GM20431 (cell line): ENCODE data around the gene SNAP29.

Source experiments
- in situ Hi-C: fragments of 300-500 bp; cut with MseI, MboI; formaldehyde crosslinking; loops from one replicate; pipeline ENCODE4 v1.15.0; 2020; ENCODE audit warnings: low sequenced_read_pairs; ENCODE audit not compliant: unreplicated experiment

Gene SNAP29

DNA sequence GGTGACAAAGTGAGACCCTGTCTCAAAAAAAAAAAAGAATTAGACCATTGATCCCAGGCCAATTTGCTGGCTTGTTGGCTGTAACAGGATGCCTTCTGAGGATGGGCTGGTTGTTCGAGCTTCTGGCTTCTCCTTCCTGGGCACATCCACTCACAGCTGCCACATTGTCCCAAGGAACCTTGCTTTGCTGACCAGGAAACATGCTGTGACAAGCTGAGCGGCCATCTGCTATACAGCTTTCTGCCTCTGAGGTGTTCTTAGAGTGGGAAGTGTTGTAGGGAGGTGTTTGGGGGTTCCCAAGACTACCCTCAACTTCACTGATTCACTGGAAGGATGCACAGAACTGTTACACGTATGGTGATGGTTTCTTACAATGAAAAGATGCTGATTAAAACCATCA is 6.5 kb downstream of the SNAP29 start:
- in situ Hi-C loops: no loop called here

DNA sequence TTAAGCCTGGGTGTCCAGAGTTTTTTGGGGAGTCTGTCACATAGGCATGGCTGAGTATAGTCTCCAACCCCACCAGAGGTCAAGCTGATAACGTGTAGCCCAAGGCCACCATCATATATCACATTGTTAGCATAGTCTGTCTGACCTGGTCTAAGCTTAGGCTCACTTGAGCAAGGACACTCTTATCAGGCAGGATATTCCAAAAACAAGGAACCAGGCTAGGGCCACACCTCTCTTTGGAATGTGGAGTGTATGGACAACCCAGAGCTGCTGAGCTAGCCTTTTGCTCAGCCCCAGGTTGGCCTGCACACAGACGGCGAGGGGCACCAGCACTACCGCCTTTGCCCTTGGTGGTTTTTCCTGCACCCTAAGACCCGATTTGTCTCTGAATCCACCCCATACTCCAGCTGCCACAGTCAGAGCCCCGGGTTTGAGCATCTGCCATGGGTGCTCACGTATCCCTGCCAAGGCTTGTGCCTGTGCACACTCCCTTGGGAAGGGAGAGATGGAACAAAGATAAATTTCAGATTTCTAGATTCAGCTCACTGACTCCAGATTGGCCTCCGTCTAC is 7.2 kb downstream of the SNAP29 start:
- in situ Hi-C loops: no loop called here

DNA sequence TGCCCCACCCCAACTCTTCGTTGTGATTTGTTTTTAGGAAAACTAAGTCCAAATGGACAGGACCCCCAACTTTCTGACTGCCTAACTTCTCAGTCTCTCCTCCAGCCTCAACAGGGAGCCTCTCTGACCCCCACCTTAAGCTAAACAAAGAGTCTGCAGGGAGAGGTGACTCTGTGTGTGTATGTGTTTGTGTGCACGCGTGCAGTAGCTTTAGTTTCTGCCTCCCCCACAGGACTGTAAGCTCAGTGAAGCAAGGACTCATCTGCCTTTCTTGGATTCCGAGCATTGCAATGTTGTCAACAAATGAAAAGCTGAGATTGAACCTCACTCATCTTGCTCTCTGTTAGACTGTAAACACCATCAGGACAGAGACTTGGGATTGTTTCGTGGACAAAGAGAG is 7.9 kb downstream of the SNAP29 start:
- in situ Hi-C loops: no loop called here

DNA sequence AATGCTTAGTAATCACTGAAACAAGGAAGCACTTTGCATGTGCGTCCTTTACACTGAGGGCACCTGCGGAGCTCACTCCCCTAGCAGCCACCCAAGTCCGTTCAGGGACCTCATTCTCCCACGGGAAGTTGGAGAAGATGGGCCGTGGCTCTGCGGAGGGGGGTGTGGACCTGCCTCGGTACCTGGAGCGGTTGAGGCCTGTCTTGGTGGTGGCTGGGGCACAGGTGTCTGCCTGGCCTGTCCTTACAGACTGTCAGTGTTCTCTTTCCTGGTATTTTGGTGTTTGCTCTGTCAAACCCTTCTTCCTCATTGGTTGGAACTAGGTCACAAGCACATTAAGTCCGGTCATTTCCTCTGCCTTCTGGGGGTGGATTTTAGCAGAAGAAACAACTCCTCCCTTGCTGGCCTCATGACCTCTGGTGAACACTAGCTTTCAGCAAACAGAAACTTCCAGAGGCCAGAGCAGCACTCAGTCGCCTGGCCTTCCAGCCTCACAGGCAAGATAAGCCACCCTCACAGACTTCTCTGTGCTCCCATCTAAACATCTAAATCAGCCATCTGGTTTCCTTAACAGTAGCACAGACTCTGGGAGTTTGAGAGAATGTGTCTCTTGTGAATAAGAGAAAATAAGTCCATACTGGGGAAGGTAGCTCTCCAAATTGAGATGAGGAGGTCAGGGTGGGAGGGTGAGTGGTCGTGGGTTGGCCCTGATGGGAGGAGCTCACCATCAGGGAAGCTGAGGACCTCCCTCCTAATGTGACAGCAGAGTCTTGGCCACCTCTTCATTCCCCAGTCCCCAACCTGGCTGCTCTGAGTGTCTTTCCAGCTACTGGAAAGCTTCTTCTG is 8.6 kb downstream of the SNAP29 start:
- in situ Hi-C loops: no loop called here

DNA sequence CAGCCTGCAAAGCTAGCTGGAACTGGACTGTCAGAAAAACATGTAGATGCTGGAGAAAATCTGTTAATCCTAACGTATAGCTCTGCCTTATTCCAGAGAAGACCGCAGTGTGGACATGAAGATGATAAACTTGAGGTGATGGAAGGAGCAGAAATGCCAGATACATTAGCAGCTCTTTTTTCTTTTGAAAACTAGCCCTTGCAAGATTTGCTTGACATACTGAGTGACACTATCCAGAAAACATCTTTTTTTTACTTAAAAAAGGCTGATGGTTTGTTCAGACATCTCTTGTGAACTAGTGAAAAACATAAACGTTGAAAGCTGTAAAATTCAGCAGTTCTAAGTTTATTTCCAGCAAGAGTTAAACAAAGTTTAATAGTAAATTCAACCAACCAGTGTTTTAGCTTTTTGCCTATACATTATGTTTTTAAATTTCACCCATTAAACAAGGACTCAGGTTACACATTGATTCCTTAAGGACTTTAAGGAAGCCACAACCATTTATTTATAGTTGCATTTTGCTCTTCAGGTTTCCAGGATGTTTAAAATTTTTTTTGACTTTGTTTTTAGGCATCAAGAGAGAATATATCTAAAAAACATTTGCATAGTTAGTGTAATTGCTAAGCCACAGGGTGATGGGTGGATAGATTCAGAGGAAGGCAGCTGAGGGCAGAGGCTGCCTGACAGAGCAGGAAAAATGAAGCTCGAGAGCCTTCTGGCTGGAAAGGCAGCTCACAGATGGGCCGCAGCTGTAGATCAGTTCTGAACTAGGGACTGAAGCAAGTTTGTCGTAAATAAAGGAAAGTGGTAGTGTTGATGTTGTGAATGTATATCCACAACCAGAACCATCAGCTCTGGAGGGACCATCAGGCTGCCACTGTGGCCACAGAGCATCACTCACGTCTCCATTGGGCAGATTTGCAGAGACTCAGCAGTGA is 9.5 kb downstream of the SNAP29 start:
- in situ Hi-C loops: no loop called here

DNA sequence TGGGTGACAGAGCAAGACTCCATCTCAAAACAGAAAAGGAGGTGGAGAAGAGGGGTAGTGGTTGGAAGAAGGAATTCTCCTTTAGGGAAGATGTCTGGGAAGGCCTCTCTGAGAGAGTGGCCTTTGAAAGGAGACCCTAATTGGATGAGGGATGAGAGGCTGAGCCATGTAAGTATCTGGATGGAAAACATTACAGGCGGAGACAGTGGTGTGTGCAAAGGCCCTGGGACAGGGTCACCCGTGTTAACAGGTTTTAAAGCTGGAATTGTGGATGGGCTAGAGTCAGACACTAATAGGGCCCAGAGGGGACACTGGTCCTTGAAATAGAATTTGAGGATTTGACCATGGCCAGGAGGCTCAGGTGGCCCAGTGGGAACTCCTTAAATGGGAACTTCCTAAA is 10.4 kb downstream of the SNAP29 start:
- in situ Hi-C loops: no loop called here

DNA sequence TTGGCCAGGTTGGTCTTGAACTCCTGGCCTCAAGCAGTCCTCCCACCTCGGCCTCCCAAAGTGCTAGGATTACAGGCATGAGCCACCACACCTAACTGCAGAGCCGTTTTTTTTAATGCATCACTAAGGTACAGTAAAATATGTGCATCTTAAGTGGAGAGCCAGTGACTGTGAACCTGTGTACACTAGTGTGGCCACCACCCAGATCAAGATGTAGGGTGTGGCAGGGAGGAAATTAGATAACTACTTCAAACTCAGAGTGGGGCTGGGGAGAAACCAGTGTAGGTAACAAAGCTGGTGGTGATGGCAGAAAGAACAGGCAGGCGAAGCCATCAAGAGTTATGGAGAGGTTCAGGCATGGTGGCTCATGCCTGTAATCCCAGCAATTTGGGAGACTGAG is 14.4 kb downstream of the SNAP29 start:
- in situ Hi-C loops: no loop called here

DNA sequence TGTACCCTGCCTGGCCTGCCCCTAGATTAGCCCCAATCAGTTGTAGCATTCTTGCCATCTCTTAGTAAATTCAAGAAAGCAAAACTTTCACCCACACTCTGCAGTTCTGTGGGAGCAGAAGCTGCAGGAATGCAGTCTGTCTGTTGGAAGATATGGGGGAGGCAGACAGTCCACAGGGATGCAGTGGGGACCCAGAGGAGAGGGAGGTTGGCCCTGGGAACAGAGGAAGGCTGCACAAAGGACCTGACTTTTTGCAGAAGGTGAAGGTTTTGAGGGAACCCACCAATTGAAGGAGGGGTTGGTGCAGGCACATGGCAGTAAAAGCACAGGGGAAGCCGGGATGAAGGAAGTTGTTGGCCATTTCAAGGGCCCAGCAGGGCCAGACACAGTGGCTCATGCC is 16.5 kb downstream of the SNAP29 start:
- in situ Hi-C loops: no loop called here

DNA sequence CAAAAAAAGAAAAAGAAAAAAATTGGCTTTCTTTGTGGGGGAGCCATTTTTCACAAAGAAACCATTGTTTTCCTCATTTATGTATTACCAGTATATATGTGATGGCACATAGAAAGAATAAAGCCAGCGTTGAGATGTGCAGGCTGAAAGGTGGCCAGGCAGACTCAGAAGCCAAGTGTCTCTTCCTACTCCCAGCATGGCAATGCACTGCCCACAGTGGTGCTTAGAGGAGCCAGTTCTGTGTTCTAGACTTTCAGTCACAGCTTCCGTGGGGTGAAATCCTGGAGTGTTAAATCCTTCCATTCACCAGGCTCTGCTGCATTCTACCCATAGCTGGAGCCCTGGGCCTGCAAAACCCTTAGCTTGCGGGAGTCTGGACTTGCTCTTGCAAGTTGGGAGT is 18.9 kb downstream of the SNAP29 start:
- in situ Hi-C loops: no loop called here

DNA sequence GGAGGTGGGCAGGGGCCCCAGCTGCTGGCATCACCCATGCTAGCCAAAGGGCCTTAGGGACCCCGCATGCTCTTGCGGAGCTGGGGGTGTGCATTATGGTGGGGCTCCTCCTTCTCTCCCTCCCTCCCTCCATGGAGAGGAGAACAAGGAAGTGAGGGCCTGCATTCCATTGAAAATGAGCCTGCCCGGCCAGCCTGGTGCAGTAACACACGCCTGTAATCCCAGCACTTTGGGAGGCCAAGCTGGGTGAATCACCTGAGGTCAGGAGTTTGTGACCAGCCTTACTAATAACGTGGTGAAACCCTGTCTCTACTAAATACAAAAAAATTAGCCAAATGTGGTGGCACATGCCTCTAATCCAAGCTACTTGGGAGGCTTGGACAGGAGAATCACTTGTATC is 22.4 kb downstream of the SNAP29 start:
- in situ Hi-C loops: no loop called here

DNA sequence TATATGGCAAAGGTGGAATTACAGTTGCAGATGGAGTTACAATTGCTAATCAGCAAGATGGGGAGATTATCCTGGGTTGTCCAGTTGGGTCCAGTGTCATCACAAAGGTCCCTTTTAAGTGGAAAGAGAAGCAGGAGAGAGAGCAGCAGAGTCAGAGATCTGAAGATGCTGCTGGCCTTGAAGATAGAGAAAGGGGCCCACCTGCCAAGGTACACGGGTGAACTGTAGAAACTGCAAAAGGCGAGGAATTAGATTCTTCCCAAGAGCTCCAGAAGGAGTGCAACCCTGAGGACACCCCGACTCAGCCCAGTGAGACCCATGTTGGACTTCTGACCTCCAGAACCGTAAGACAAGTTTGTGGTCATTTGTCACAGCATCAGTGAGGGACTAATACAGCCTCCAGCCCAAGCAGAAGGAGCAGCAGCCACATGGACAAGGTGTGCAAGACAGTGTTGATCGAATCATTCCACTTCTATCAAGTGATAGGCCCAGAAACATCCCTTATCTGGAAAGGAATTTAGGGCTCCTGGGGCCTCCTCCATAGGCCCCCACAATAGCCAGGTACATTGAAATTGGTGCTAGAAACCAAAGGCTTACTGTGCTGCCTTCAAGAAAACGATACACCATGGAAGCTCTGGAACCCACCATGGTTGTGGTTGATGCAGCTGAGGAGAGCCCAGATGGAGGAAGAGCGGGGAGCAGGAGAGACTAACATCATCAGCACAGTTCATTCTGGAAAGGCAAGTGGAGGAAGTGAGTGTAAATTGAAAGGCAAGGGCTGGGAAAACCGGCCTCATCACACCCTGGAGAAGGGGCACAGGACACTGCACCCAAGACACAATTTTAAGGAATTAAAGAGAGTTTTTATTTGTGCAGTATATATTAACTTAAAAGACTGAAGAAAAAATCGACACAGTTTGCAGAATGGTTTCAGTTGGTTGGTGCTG is 23.3 kb downstream of the SNAP29 start:
- in situ Hi-C loops: no loop called here

DNA sequence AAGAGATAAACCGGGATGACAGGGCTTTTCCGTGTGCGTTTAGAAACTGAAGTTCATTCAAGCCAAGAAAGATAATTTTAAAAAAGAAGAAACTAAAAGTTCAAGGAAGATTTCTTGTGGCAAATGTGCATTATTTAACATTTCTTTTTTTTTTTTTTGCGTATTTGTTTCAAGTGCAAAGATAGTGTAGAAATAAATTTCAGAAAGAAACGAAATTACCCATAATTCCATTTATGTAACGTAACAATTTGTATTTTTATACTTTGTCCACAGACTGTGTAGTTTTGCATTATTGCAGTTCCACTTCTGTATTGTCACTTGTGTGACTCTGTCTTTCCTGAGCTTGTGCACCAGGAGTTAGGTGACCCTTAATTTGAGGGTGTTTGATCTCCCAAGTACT is 24.0 kb downstream of the SNAP29 start:
- in situ Hi-C loops: no loop called here

DNA sequence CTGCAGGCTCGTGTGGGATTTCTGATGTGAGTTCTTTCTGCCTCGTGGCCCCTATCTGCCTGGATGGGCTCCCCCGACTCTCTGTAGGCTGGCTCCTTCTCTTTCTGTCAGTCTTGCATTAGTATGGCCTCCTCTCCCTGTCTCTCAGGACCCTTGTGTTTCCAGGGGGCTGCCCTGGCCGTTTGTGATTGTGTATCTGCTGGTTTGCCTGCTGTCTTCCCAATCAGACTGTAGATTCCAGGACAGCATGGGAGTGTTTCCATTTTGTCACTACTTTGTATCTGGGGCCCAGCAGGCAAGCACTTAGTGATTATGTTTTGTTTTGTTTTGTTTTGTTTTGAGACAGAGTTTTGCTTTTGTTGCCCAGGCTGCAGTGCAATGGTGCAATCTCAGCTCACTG is 25.6 kb downstream of the SNAP29 start:
- in situ Hi-C loops: no loop called here

DNA sequence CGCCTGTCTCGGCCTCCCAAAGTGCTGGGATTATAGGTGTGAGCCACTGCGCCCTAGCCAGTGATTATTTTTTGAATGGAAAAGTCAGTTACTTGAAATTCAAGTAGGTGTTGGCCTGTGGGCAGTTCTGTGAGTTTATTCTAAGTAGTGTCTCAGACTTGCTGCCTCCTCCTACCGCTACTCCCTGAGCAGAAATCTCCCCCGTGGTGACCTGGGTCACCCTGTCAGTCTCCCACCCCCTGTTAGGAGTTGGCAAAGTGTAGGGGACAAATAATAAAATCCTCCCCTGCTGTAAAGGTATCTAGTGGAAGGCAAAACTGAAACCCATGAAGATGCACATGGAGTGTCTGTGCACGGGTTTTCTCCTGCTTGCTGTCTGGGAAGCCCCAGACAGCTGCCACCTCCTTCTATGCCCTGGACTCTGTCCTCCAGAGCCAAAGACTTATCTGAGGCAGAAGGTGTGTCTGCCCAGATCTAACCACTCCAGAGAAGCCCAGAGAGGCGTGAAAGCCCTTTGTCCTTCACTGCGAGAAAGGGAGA is 26.3 kb downstream of the SNAP29 start:
- in situ Hi-C loops: no loop called here

DNA sequence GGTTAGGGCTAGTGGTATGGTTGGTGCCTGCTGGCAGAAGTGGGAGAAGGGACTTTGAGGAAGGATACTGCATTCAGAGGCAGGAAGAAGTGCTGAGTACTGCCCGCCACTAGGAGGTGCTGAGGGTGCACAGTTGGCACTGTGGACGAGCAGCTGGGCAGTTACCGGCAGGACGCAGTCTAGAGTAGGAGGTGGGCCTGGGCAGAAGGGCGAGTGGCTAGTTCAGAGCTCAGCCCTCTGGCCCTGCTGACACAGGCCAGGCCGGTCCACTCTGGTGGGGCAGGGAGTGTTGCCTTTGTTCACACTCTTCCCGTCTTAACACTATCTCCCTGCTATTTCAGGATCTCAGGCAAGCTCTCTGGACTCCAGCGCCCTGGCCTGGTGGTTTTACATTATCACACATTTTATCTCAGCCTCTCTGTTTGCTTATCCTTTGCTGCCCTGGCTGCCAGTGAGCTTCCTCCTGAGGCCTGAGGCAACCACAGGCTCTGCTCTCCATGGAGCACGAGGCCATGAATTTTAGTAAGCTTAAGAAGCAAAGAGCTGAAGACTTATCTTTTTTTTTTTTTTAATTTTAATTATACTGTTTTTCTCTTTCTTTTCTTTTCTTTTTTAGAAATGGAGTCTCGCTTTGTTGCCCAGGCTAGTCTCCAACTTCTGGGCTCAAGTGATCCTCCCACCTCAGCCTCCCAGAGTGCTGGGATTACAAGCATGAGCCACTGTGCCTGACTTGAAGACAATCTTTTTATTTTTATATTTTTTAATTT is 26.9 kb downstream of the SNAP29 start:
- in situ Hi-C loops: no loop called here

DNA sequence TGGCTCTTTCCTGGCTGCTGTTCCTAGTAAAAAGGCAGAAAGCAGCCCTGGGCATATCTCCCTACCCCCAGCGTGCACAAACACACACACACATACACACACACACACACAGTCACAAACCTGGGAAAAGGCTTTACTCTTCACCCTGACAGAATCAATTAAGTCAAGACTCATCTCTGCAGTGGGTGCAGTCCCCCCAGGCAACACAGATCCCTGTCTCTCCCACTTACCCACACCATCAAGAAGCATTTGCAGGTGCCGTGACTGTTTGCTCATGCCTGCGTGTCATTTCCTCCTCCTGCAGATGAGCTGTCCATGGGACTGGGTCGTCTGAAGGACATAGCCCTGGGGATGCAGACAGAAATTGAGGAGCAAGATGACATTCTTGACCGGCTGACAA is 28.6 kb downstream of the SNAP29 start:
- in situ Hi-C loops: no loop called here

DNA sequence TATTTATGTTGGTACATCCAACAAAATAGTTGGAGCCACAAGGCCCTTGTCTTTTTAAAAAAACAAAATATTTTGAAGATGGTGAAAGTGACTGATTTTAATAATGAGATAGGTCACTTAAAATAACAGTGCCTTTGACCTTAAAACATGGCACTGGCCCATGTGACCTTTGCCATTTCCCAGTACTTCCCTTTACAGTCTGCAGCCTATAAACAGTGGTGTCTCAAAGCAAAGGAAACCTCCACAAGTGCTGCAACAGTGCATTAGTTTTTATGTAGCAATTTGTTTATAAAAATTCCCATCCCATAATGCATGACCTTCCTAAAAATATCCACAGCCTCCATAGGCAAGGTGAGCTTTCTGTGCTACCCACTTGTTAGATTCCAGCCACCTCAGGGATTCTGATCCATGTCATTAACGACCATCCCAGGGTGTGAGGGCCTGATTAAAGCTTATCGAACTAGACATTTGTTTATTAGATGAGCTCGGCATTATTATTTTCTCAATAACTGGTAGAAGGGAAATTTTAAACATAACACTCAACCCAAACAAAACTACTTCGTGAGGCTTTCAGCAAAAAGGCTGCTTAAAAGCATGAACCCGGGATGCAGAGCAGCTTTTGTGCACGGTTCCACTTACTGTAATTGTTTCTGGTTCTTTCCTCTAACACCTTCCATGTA is 30.4 kb downstream of the SNAP29 start:
- in situ Hi-C loops: no loop called here

DNA sequence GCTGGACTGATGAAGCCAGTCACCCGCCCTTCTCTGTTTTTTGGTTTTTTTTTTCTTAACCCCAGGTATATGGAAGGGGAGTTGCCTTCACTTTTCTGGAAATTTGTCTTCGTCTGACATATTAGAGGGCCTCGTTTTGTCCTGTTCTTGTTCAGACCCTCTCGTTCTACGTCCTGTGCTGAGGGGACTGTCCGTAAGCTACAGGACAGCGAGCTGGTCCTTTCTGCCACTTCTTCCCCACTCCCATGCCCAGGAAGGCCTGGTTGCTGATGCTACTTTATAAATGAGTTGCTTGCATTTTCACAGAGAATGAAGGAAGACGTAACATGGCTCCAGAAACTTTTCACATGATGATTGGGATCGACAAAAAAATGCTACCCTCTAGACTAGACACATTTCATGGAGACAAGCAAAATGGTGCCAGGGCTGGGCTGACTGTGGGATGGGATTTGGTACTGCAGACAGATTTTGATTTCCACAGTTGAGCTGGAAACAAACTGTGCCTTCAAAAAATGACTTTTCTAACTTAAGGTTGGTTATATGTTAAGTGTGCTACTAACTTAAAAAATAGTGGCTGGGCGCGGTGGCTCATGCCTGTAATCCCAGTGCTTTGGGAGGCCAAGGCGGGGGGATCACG is 31.2 kb downstream of the SNAP29 start:
- in situ Hi-C loops: no loop called here
